GM21723 (cell line): ENCODE measurements around the gene ESPNL.
A peak's percentile ranks its signal among the peaks of the same experiment; 100 is the strongest.

Experiments used
- ATAC-seq: cut with Tn5 transposase; IDR thresholded peaks from one replicate; pipeline ENCODE4 v1.9.1; 2021; ENCODE audit warnings: mild to moderate bottlenecking, moderate library complexity; ENCODE audit not compliant: unreplicated experiment

Gene ESPNL

GRCh38 chr2:238097988-238098871, 1.9 kb upstream of the ESPNL start:
- peak; percentile 81 for ATAC-seq

- ATAC-seq: no peak
Observed at GRCh38 chr2:238098901-238099713, 1.0 kb upstream of the ESPNL start.

GRCh38 chr2:238099714-238100048, 459 bp upstream of the ESPNL start:
- no peak for ATAC-seq

- ATAC-seq: no peak
Observed at GRCh38 chr2:238100821-238101771, 956 bp downstream of the ESPNL start.

- no peak for ATAC-seq
Observed at GRCh38 chr2:238101891-238102841, 2.0 kb downstream of the ESPNL start.

- ATAC-seq: no peak
Observed at GRCh38 chr2:238102865-238103264, 2.7 kb downstream of the ESPNL start.

GRCh38 chr2:238103465-238104225, 3.5 kb downstream of the ESPNL start:
- no peak for ATAC-seq

- ATAC-seq: no peak
Observed at GRCh38 chr2:238104226-238104690, 4.1 kb downstream of the ESPNL start.

- no peak for ATAC-seq
Observed at GRCh38 chr2:238104691-238105371, 4.7 kb downstream of the ESPNL start.

GRCh38 chr2:238105506-238106338, 5.6 kb downstream of the ESPNL start:
- no peak for ATAC-seq

GRCh38 chr2:238106339-238106697, 6.2 kb downstream of the ESPNL start:
- no peak for ATAC-seq

- no peak for ATAC-seq
Observed at GRCh38 chr2:238106698-238107524, 6.8 kb downstream of the ESPNL start.

- peak; percentile 58 for ATAC-seq
Observed at GRCh38 chr2:238107525-238108422, 7.6 kb downstream of the ESPNL start.

GRCh38 chr2:238108423-238109183, 8.5 kb downstream of the ESPNL start:
- peak; percentile 79 for ATAC-seq

- ATAC-seq: no peak
Observed at GRCh38 chr2:238113611-238114010, 13.5 kb downstream of the ESPNL start.
